ENCODE results near the gene ARHGAP20.

The ARHGAP20 gene

GRCh38 chr11:110564676-110565356 lies 147.4 kb downstream of the ARHGAP20 start:
- H3K4me3 ChIP-seq (ENCODE audit: low read depth, low read length): no peak overlapping the region
- DNase-seq (ENCODE audit: low read depth): no peak

GRCh38 chr11:110544779-110545178 lies 167.5 kb downstream of the ARHGAP20 start:
- no peak overlapping the region for H3K4me3 ChIP-seq (ENCODE audit: low read depth, low read length)
- DNase-seq (ENCODE audit: low read depth): no peak

- DNase-seq (ENCODE audit: low read depth): no peak
- H3K4me3 ChIP-seq (ENCODE audit: low read depth, low read length): no peak overlapping the region
These were observed 174.1 kb downstream of the ARHGAP20 start for GRCh38 chr11:110538154-110538553.

GRCh38 chr11:110530900-110531741 lies 181.1 kb downstream of the ARHGAP20 start:
- no peak overlapping the region for H3K4me3 ChIP-seq (ENCODE audit: low read depth, low read length)
- no peak for DNase-seq (ENCODE audit: low read depth)

- H3K4me3 ChIP-seq (ENCODE audit: low read depth, low read length): no peak overlapping the region
- DNase-seq (ENCODE audit: low read depth): no peak
These were observed 183.2 kb downstream of the ARHGAP20 start for GRCh38 chr11:110529043-110529442.

GRCh38 chr11:110527146-110527545 lies 185.1 kb downstream of the ARHGAP20 start:
- no peak for DNase-seq (ENCODE audit: low read depth)
- no peak overlapping the region for H3K4me3 ChIP-seq (ENCODE audit: low read depth, low read length)

Data from skeletal muscle cell (primary cell).